ENCODE measurements around the gene GIGYF2.
"Not testable (repeated sequence)": the region's sequence is repeated elsewhere in the genome, so short reads cannot be mapped to it uniquely, and the experiment has no call there.

Gene GIGYF2

DNA sequence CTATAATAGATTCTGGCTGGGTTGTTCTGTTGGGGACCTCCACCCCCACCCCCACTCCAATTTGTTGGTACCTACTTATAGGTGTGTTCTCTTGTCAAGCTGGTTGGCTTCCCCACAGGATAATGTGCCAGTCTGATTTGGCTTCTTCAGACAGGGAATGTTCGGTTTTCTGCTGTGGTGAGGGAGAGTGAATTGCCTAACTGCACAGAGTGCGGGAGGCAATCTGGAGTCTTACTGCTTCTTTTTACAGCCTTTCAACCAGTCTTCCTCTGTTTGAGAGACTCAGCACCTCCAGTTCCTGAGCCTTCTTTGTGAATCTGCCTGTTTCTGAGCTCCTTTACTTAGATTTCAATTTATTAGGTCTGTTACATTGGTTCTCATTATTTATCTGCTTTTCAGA is 145.6 kb downstream of the GIGYF2 start:
- Histone ChIP-seq H2AFZ (ENCODE audit: low read depth, low read length) (no peak overlapping the region), H4K20me1 (ENCODE audit: insufficient read depth, low read length) (no peaks in the 10 kb centered on the region), H3K9me3 (ENCODE audit: insufficient read depth, low read length) (no peaks in the 10 kb centered on the region), H3K27me3 (ENCODE audit: low read depth, low read length) (no peaks in the 10 kb centered on the region), H3K4me2 (ENCODE audit: low read length) (no peak overlapping the region), H3K4me1 (ENCODE audit: low read length) (peaks cover 16% of the 10 kb centered on the region), H3K9ac (ENCODE audit: low read length) (no peak overlapping the region), H3K4me3 (ENCODE audit: low read length) (no peak overlapping the region), H3K79me2 (ENCODE audit: low read length) (no peaks in the 10 kb centered on the region), H3K36me3 (replicated peaks; ENCODE audit: low read depth, low read length) (peaks cover 26% of the 10 kb centered on the region), H3K27ac (ENCODE audit: low read length) (no peak overlapping the region)
- TF ChIP-seq CTCF (IDR thresholded peaks at IDR 0.05; ENCODE audit: low read depth, low read length) = no peak
- no peak for TF ChIP-seq EZH2phosphoT487 (IDR thresholded peaks at IDR 0.05; ENCODE audit: low read depth)

GRCh38 chr2:232843834-232844233 is 146.7 kb downstream of the GIGYF2 start:
- H3K27ac ChIP-seq (ENCODE audit: low read length) = no peak overlapping the region
- H3K9ac ChIP-seq (ENCODE audit: low read length) = no peak overlapping the region
- no peaks in the 10 kb centered on the region for H3K9me3 ChIP-seq (ENCODE audit: insufficient read depth, low read length)
- no peak overlapping the region for H3K4me2 ChIP-seq (ENCODE audit: low read length)
- H3K27me3 ChIP-seq (ENCODE audit: low read depth, low read length) = no peaks in the 10 kb centered on the region
- H4K20me1 ChIP-seq (ENCODE audit: insufficient read depth, low read length) = no peaks in the 10 kb centered on the region
- TF ChIP-seq EZH2phosphoT487 (IDR thresholded peaks at IDR 0.05; ENCODE audit: low read depth) (no peak), CTCF (IDR thresholded peaks at IDR 0.05; ENCODE audit: low read depth, low read length) (no peak)
- peaks cover 28% of the 10 kb centered on the region for H3K36me3 ChIP-seq (replicated peaks; ENCODE audit: low read depth, low read length)
- H2AFZ ChIP-seq (ENCODE audit: low read depth, low read length) = no peak overlapping the region
- no peak overlapping the region for H3K4me3 ChIP-seq (ENCODE audit: low read length)
- H3K4me1 ChIP-seq (ENCODE audit: low read length) = peaks cover 4% of the 10 kb centered on the region
- H3K79me2 ChIP-seq (ENCODE audit: low read length) = no peaks in the 10 kb centered on the region

GRCh38 chr2:232846055-232846454 is 148.9 kb downstream of the GIGYF2 start:
- no peak for TF ChIP-seq EZH2phosphoT487 (IDR thresholded peaks at IDR 0.05; ENCODE audit: low read depth)
- no peak for TF ChIP-seq CTCF (IDR thresholded peaks at IDR 0.05; ENCODE audit: low read depth, low read length)
- H3K27ac ChIP-seq (ENCODE audit: low read length) = no peak overlapping the region
- H3K4me1 ChIP-seq (ENCODE audit: low read length) = no peaks in the 10 kb centered on the region
- H3K36me3 ChIP-seq (replicated peaks; ENCODE audit: low read depth, low read length) = peaks cover 25% of the 10 kb centered on the region
- H3K79me2 ChIP-seq (ENCODE audit: low read length) = no peaks in the 10 kb centered on the region
- no peaks in the 10 kb centered on the region for H4K20me1 ChIP-seq (ENCODE audit: insufficient read depth, low read length)
- no peak overlapping the region for H2AFZ ChIP-seq (ENCODE audit: low read depth, low read length)
- no peak overlapping the region for H3K9ac ChIP-seq (ENCODE audit: low read length)
- no peak overlapping the region for H3K4me3 ChIP-seq (ENCODE audit: low read length)
- H3K4me2 ChIP-seq (ENCODE audit: low read length) = no peak overlapping the region
- H3K27me3 ChIP-seq (ENCODE audit: low read depth, low read length) = no peaks in the 10 kb centered on the region
- no peaks in the 10 kb centered on the region for H3K9me3 ChIP-seq (ENCODE audit: insufficient read depth, low read length)

GRCh38 chr2:232850039-232850438 is 152.9 kb downstream of the GIGYF2 start:
- Histone ChIP-seq H3K79me2 (ENCODE audit: low read length) (no peaks in the 10 kb centered on the region), H3K27me3 (ENCODE audit: low read depth, low read length) (no peaks in the 10 kb centered on the region), H3K27ac (ENCODE audit: low read length) (no peak overlapping the region), H3K36me3 (replicated peaks; ENCODE audit: low read depth, low read length) (peaks cover 19% of the 10 kb centered on the region), H2AFZ (ENCODE audit: low read depth, low read length) (no peak overlapping the region), H3K4me2 (ENCODE audit: low read length) (no peak overlapping the region), H3K9ac (ENCODE audit: low read length) (no peak overlapping the region), H3K4me3 (ENCODE audit: low read length) (no peak overlapping the region), H3K4me1 (ENCODE audit: low read length) (no peaks in the 10 kb centered on the region), H3K9me3 (ENCODE audit: insufficient read depth, low read length) (no peaks in the 10 kb centered on the region), H4K20me1 (ENCODE audit: insufficient read depth, low read length) (no peaks in the 10 kb centered on the region)
- TF ChIP-seq CTCF (IDR thresholded peaks at IDR 0.05; ENCODE audit: low read depth, low read length) = no peak
- no peak for TF ChIP-seq EZH2phosphoT487 (IDR thresholded peaks at IDR 0.05; ENCODE audit: low read depth)

GRCh38 chr2:232852081-232852480 is 154.9 kb downstream of the GIGYF2 start:
- H3K27me3 ChIP-seq (ENCODE audit: low read depth, low read length); H3K4me2 ChIP-seq (ENCODE audit: low read length); H3K9me3 ChIP-seq (ENCODE audit: insufficient read depth, low read length); H3K79me2 ChIP-seq (ENCODE audit: low read length); H3K4me3 ChIP-seq (ENCODE audit: low read length); H3K9ac ChIP-seq (ENCODE audit: low read length); H4K20me1 ChIP-seq (ENCODE audit: insufficient read depth, low read length); H2AFZ ChIP-seq (ENCODE audit: low read depth, low read length); H3K4me1 ChIP-seq (ENCODE audit: low read length); H3K27ac ChIP-seq (ENCODE audit: low read length): not testable (repeated sequence)
- peaks cover 12% of the 10 kb centered on the region for H3K36me3 ChIP-seq (replicated peaks; ENCODE audit: low read depth, low read length)

Data from OCI-LY3 (cell line).